Heart right ventricle (tissue), 16 donors: ENCODE measurements around the gene PFKP. TPM values are rescaled to one million over a fixed set of nuclear protein-coding genes. Genes with fewer than 3 reads are reported as not detected.

Experiments
- ATAC-seq, 8 donors: fragments of 200-7000 bp; cut with Tn5 transposase; one replicate each; pipeline ENCODE4 v1.9.1; 2020; ENCODE audit warnings: mild to moderate bottlenecking in 8 of 8, moderate library complexity in 8 of 8, moderate number of reproducible peaks in 1 of 8
- DNase-seq, 2 donors: peaks; one replicate each; pipeline ENCODE4 v3.0.0-alpha.2; 2020
- H3K27ac ChIP-seq, 10 donors: fragments of 200-600 bp; sonication (generic) in 2 of 10; one replicate each; pipeline versions ENCODE4 v1.5.0 to v1.8.0; 2020 to 2022; ENCODE audit warnings: mild to moderate bottlenecking in 3 of 10
- H3K27me3 ChIP-seq, 7 donors: fragments of 200-600 bp; one replicate each; pipeline ENCODE4 v1.8.0; 2021 to 2022; ENCODE audit warnings: mild to moderate bottlenecking in 2 of 7
- H3K36me3 ChIP-seq, 9 donors: fragments of 200-600 bp; sonication (generic) in 1 of 9; one replicate each; pipeline versions ENCODE4 v1.5.0 to v1.8.0; 2020 to 2022; ENCODE audit warnings: mild to moderate bottlenecking in 2 of 9
- H3K4me1 ChIP-seq, 9 donors: fragments of 200-600 bp; sonication (generic) in 1 of 9; one replicate each; pipeline versions ENCODE4 v1.5.0 to v1.8.0; 2020 to 2022; ENCODE audit warnings: mild to moderate bottlenecking in 4 of 9
- H3K4me3 ChIP-seq, 10 donors: fragments of 200-600 bp; sonication (generic) in 2 of 10; one replicate each; pipeline versions ENCODE4 v1.5.0 to v1.8.0; 2020 to 2022; ENCODE audit warnings: mild to moderate bottlenecking in 7 of 10, moderate library complexity in 2 of 10
- H3K9me3 ChIP-seq, 11 donors: fragments of 200-600 bp in 10 of 11; sonication (generic) in 2 of 11; one replicate each; pipeline versions ENCODE4 v1.5.0 to v1.8.0; 2013 to 2022; ENCODE audit warnings: mild to moderate bottlenecking in 2 of 11, control low read depth in 1 of 11, moderate library complexity in 1 of 11
- WGBS, 2 donors: extraction: QIAGEN DNeasy Blood & Tissue Kit; methylation state at CpG; one replicate each; pipeline ENCODE4 v1.1.7; 2013; ENCODE audit warnings: inconsistent platforms in 1 of 2; 5-methylcytosine and 5-hydroxymethylcytosine counted together
- intact Hi-C, 10 donors: fragments of 100-400 bp; cut with DNase I; formaldehyde crosslinking; loops; one replicate each; pipeline versions ENCODE4 v1.11.1 to v1.14.2; 2022
- polyA plus RNA-seq, 2 donors: library from polyadenylated mRNA; stranded (reverse); fragments of 200-250 nt; gene quantifications; one replicate each; pipeline ENCODE4 v1.2.3, GENCODE V29; 2013
- total RNA-seq, 10 donors: library from RNA; stranded (reverse); fragmentation: NEBNext Ultra II Directional in 3 of 10; extraction: Animal tissue kit (Norgen Biotek cat#: 25700) in 3 of 10; gene quantifications; one replicate each; pipeline versions ENCODE4 v1.2.1 to v1.2.4, GENCODE V29; 2021 to 2023
- TF ChIP-seq, protein P1 (sequence below), 9 donors: fragments of 200-600 bp; sonication (generic) in 2 of 9; IDR thresholded peaks; one replicate each; pipeline versions ENCODE4 v1.5.0 to v1.8.0; 2021 to 2022; ENCODE audit warnings: antibody characterized with exemption in 9 of 9, mild to moderate bottlenecking in 5 of 9, moderate library complexity in 1 of 9
- donor health status: Arrhythmogenic right ventricular cardiomyopathy.
- donor health status: ischemic (EF 13 %, LVEDD 7.1; RV severe dilation, severe dysfunction).
- donor health status: healthy with polysubstance abuse.
- donor health status: DM: no; HTN: yes; CAD: no.
- donor health status: DM: no; HTN: no; CAD: no.
- donor health status: ischemic (EF 25% LVEDD 6.9; RV normal size, moderate dysfunction).
- donor health status: ischemic (EF 25% LVEDD 5.7; RV mildly dilated, moderate dysfunction).
- donor health status: healthy.
- donor health status: DM: yes; HTN: yes; CAD: no.
- donor health status: Ischemic cardiomyopathy.
- donor health status: ischemic (EF 35%, LVEDD 5.7; RV mildly dilated, moderate dysfunction).
- donor health status: nonischemic (EF 11% LVEDD 7.7; RV severe dilation, severe dysfunction).
- donor health status: DM: yes; HTN: yes; CAD: no.
- donor health status: PGD.
- donor health status: ischemic (EF 29% LVEDD 5.4; RV normal size, mild dysfunction).
- donor health status: nonischemic (EF 23%, LVEDD 6.1; RV moderate dilation, normal function).

PFKP gene
- total and polyA plus RNA-seq, 12 donors: 68.3 to 316 (median 220) TPM

DNA sequence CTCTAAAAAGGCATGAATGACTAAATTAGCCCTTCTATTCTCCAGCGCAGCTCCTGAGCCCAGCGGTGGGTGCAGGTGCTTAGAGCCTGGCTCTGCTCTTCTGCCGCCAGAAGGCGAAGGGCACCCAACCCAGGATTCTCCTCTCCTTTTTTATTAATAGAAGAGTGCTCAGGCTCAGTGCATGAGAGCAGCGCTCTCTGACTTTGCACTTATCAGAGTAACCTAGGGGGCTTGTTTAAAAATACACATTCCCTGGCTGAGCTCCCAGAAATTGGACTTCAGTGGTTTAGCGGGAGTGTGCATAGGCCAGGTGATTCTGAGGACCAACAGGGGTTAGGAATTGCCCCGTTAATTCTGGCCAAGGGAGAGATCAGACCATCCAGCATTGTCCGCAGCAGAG is 1.7 kb upstream of the PFKP start:
- intact Hi-C loops: loop anchor here in 5 of 10 donors (5.0 to 10.0 kb wide), 3 partner anchors 37 to 69 kb away; no protein-coding TSS in a partner anchor
- WGBS, 2 donors: 41 to 54% methylated on average over 8 of the region's 8 CpGs
- Histone ChIP-seq H3K27me3 (peaks cover 0 to 22% (median 0%) of the 10 kb centered on the region in 7 donors), H3K4me3 (peak overlapping the region in 4 of 10 donors; percentile 70 to 87 (median 83)), H3K9me3 (no peaks in the 10 kb centered on the region), H3K4me1 (peaks cover 0 to 46% (median 21%) of the 10 kb centered on the region in 9 donors), H3K36me3 (no peaks in the 10 kb centered on the region), H3K27ac (peak overlapping the region in 9 of 10 donors; percentile 76 to 97 (median 90))
- TF ChIP-seq, protein P1, sequence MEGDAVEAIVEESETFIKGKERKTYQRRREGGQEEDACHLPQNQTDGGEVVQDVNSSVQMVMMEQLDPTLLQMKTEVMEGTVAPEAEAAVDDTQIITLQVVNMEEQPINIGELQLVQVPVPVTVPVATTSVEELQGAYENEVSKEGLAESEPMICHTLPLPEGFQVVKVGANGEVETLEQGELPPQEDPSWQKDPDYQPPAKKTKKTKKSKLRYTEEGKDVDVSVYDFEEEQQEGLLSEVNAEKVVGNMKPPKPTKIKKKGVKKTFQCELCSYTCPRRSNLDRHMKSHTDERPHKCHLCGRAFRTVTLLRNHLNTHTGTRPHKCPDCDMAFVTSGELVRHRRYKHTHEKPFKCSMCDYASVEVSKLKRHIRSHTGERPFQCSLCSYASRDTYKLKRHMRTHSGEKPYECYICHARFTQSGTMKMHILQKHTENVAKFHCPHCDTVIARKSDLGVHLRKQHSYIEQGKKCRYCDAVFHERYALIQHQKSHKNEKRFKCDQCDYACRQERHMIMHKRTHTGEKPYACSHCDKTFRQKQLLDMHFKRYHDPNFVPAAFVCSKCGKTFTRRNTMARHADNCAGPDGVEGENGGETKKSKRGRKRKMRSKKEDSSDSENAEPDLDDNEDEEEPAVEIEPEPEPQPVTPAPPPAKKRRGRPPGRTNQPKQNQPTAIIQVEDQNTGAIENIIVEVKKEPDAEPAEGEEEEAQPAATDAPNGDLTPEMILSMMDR (IDR thresholded peaks at IDR 0.05): peak in 3 of 9 donors; percentile 30 to 36 (median 33)
- peak; percentile 36 to 80 for DNase-seq
- ATAC-seq: peak; percentile 32 to 87 (median 70)

GRCh38 chr10:3066317-3067117 is 831 bp upstream of the PFKP start:
- peak; percentile 24 to 47 for DNase-seq

GRCh38 chr10:3067859-3068179 is 471 bp downstream of the PFKP start:
- Histone ChIP-seq H3K9me3 (no peaks in the 10 kb centered on the region), H3K4me3 (peak overlapping the region; percentile 70 to 90 (median 87)), H3K36me3 (peaks cover 0 to 8% (median 0%) of the 10 kb centered on the region in 9 donors), H3K27ac (peak overlapping the region; percentile 31 to 97 (median 90)), H3K4me1 (peaks cover 0 to 61% (median 30%) of the 10 kb centered on the region in 9 donors), H3K27me3 (peaks cover 0 to 22% (median 0%) of the 10 kb centered on the region in 7 donors)
- TF ChIP-seq, protein P1 (IDR thresholded peaks at IDR 0.05): no peak
- intact Hi-C loops: loop anchor here in 5 of 10 donors (5.0 to 10.0 kb wide), 3 partner anchors 34 to 67 kb away; no protein-coding TSS in a partner anchor
- ATAC-seq (no peak), DNase-seq (no peak)
- 0 to 1% methylated on average over 29 of the region's 29 CpGs for WGBS, 2 donors

More at GRCh38 chr10:3066317-3067117, 831 bp upstream of the PFKP start:
- WGBS, 2 donors: 4 to 15% methylated on average over 60 to 71 of the region's 71 CpGs
- ATAC-seq: peak; percentile 15 to 70 (median 50)
- H3K4me3 ChIP-seq: peak overlapping the region; percentile 70 to 90 (median 87)
- peaks cover 0 to 48% (median 23%) of the 10 kb centered on the region in 9 donors for H3K4me1 ChIP-seq
- peaks cover 0 to 22% (median 0%) of the 10 kb centered on the region in 7 donors for H3K27me3 ChIP-seq
- intact Hi-C loops: loop anchor here in 5 of 10 donors (5.0 to 10.0 kb wide), 3 partner anchors 36 to 68 kb away; no protein-coding TSS in a partner anchor
- H3K9me3 ChIP-seq: no peaks in the 10 kb centered on the region
- peaks cover 0 to 3% (median 0%) of the 10 kb centered on the region in 9 donors for H3K36me3 ChIP-seq
- TF ChIP-seq, protein P1 (IDR thresholded peaks at IDR 0.05): peak in 2 of 9 donors; percentile 16 to 19
- H3K27ac ChIP-seq: peak overlapping the region; percentile 22 to 97 (median 90)

DNA sequence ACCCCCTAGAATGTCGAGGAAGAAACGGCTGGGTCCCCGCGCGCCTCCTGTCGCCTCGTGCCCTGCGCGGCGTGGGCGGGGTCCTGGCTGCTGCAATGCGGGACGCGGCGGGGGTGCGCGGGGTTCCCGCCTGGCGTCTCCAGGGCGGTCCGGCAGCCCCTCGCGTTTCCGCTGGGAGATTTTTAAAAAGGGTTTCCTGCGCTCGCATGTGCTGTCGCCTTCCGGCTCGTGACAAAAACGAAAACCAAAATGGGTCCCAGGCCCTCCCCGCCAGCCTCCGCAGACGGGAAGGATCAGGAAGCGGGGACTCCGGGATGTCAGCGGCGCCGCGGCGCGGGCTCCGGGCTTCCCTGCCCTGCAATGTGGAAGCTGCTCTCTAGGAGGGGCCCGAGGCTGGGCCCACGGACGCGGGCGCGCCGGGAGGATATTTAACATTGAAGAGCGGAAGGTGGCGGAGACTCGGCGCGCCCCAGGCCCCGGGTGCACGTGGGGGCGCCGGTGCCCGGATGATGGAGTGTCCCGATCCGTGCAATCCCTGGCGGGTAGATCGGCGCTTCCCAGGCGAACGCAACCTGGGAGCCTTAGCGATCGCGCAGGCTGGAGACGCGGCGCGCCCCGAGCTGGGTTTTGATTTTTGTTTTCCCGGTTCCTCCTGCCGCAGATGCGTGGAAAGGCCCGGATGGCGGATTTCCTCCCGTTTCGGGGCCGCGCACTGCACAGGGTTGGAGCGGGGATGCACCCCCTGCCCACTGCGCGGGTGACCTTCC is 1.0 kb downstream of the PFKP start:
- H3K4me1 ChIP-seq: peaks cover 0 to 67% (median 32%) of the 10 kb centered on the region in 9 donors
- peak overlapping the region; percentile 31 to 97 (median 90) for H3K27ac ChIP-seq
- ATAC-seq (peak; percentile 15 to 53 (median 42)), DNase-seq (peak; percentile 60 to 71)
- 0% methylated on average over 86 of the region's 86 CpGs for WGBS, 2 donors
- H3K9me3 ChIP-seq: no peaks in the 10 kb centered on the region
- peaks cover 0 to 22% (median 0%) of the 10 kb centered on the region in 7 donors for H3K27me3 ChIP-seq
- TF ChIP-seq, protein P1 (IDR thresholded peaks at IDR 0.05): peak in 7 of 9 donors; percentile 27 to 63 (median 42)
- H3K4me3 ChIP-seq: peak overlapping the region; percentile 70 to 90 (median 87)
- intact Hi-C loops: loop anchor here in 5 of 10 donors (5.0 to 10.0 kb wide), 3 partner anchors 34 to 66 kb away; no protein-coding TSS in a partner anchor
- peaks cover 0 to 8% (median 0%) of the 10 kb centered on the region in 9 donors for H3K36me3 ChIP-seq
